ENCODE measurements around the gene LDB2. TPM values are rescaled to one million over a fixed set of nuclear protein-coding genes. Genes with fewer than 3 reads are reported as not detected.

LDB2 gene
- total RNA-seq, 2 donors from 2014 or later, result 3.2 to 7.9 TPM

- no peak overlapping the region for H3K27ac ChIP-seq
- TF ChIP-seq, protein P1, sequence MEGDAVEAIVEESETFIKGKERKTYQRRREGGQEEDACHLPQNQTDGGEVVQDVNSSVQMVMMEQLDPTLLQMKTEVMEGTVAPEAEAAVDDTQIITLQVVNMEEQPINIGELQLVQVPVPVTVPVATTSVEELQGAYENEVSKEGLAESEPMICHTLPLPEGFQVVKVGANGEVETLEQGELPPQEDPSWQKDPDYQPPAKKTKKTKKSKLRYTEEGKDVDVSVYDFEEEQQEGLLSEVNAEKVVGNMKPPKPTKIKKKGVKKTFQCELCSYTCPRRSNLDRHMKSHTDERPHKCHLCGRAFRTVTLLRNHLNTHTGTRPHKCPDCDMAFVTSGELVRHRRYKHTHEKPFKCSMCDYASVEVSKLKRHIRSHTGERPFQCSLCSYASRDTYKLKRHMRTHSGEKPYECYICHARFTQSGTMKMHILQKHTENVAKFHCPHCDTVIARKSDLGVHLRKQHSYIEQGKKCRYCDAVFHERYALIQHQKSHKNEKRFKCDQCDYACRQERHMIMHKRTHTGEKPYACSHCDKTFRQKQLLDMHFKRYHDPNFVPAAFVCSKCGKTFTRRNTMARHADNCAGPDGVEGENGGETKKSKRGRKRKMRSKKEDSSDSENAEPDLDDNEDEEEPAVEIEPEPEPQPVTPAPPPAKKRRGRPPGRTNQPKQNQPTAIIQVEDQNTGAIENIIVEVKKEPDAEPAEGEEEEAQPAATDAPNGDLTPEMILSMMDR (IDR thresholded peaks at IDR 0.05), result no peak
- H3K4me3 ChIP-seq, result no peak overlapping the region
- no peaks in the 10 kb centered on the region for H3K4me1 ChIP-seq
- intact Hi-C loops (cut with DNase I), result no loop called here
- H3K27me3 ChIP-seq, result no peaks in the 10 kb centered on the region
- no peaks in the 10 kb centered on the region for H3K36me3 ChIP-seq
- no peak for DNase-seq
- H3K9me3 ChIP-seq, result no peaks in the 10 kb centered on the region
- H3K9ac ChIP-seq (ENCODE audit: low read depth in 2 of 2, low read length in 2 of 2), result no peak overlapping the region
Measured at GRCh38 chr4:16652732-16653305, 245.6 kb downstream of the LDB2 start.

- H3K27ac ChIP-seq, result no peak overlapping the region
- H3K4me3 ChIP-seq, result no peak overlapping the region
- no peaks in the 10 kb centered on the region for H3K9me3 ChIP-seq
- H3K27me3 ChIP-seq, result no peaks in the 10 kb centered on the region
- TF ChIP-seq, protein P1 (IDR thresholded peaks at IDR 0.05), result no peak
- H3K9ac ChIP-seq (ENCODE audit: low read depth in 2 of 2, low read length in 2 of 2), result no peak overlapping the region
- no peak for DNase-seq
- no peaks in the 10 kb centered on the region for H3K4me1 ChIP-seq
- no peaks in the 10 kb centered on the region for H3K36me3 ChIP-seq
- intact Hi-C loops (cut with DNase I), result no loop called here
Measured at GRCh38 chr4:16646459-16646858, 252.0 kb downstream of the LDB2 start.

DNA sequence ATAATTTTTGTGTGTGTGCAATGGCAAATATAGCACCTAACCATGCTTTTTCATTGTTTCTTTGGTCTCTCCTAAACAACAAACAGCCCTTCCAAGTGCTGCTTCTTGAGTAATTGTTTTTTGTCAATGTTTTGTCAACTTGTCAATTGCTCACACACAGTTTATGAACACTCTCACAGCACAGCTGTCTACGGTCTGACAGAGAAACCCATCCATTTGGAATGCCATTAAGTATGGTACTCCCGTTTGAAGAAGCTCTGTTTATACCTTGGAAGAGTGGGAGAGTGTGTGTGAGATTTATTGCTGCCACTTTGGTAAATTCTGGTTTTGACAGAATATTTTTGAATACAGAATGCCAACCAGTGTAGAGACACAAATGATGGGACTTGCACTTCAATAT lies 254.6 kb downstream of the LDB2 start:
- TF ChIP-seq, protein P1 (IDR thresholded peaks at IDR 0.05), result no peak
- no peaks in the 10 kb centered on the region for H3K27me3 ChIP-seq
- intact Hi-C loops (cut with DNase I), result no loop called here
- no peak for DNase-seq
- no peak overlapping the region for H3K4me3 ChIP-seq
- no peak overlapping the region for H3K27ac ChIP-seq
- H3K4me1 ChIP-seq, result no peaks in the 10 kb centered on the region
- no peaks in the 10 kb centered on the region for H3K36me3 ChIP-seq
- H3K9ac ChIP-seq (ENCODE audit: low read depth in 2 of 2, low read length in 2 of 2), result no peak overlapping the region
- no peaks in the 10 kb centered on the region for H3K9me3 ChIP-seq

DNA sequence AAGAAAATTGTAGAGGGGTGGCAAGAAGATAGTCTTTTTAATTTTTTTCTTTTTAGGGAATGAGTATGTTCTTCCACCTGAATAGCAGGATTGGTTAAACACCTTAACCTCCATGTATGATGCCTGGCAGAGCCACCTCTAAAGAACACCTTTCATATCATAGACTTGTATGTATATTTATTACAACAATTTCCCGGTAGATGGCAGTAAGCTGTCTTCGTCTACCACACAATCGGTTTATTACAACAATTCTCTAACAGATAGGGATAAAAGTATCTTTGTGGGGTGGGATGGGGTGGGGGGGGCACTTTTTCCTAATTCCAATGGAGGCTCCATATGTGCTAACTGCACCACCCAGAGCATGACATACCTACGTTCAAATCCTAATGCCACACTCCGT lies 255.5 kb downstream of the LDB2 start:
- no peaks in the 10 kb centered on the region for H3K4me1 ChIP-seq
- H3K4me3 ChIP-seq, result no peak overlapping the region
- no peaks in the 10 kb centered on the region for H3K27me3 ChIP-seq
- intact Hi-C loops (cut with DNase I), result no loop called here
- H3K27ac ChIP-seq, result no peak overlapping the region
- TF ChIP-seq, protein P1 (IDR thresholded peaks at IDR 0.05), result no peak
- no peak for DNase-seq
- H3K36me3 ChIP-seq, result no peaks in the 10 kb centered on the region
- H3K9me3 ChIP-seq, result no peaks in the 10 kb centered on the region
- H3K9ac ChIP-seq (ENCODE audit: low read depth in 2 of 2, low read length in 2 of 2), result no peak overlapping the region

- TF ChIP-seq, protein P1 (IDR thresholded peaks at IDR 0.05), result no peak
- H3K27ac ChIP-seq, result no peak overlapping the region
- H3K9me3 ChIP-seq, result no peaks in the 10 kb centered on the region
- H3K36me3 ChIP-seq, result no peaks in the 10 kb centered on the region
- no peaks in the 10 kb centered on the region for H3K27me3 ChIP-seq
- DNase-seq, result no peak
- H3K9ac ChIP-seq (ENCODE audit: low read depth in 2 of 2, low read length in 2 of 2), result no peak overlapping the region
- no peak overlapping the region for H3K4me3 ChIP-seq
- intact Hi-C loops (cut with DNase I), result no loop called here
- H3K4me1 ChIP-seq, result no peaks in the 10 kb centered on the region
Measured at GRCh38 chr4:16641971-16642370, 256.5 kb downstream of the LDB2 start.

Measured in colonic mucosa (tissue), 4 donors.